Stimulated activated naive CD8-positive, alpha-beta T cell treated with anti-CD3 and anti-CD28 coated beads, Interleukin-15, Interleukin-2, amounts not matched to agents 100 ng/mL and 50 ng/mL, for 24 hours (primary cell): ENCODE data around the gene HSDL1.

Experiments used
- H3K27ac Mint-ChIP-seq: one replicate; pipeline ENCODE4 v1.8.0; 2021; ENCODE audit warnings: mild to moderate bottlenecking, mixed read lengths
- H3K27me3 Mint-ChIP-seq: one replicate; pipeline ENCODE4 v1.8.0; 2021; ENCODE audit warnings: mixed read lengths
- H3K36me3 Mint-ChIP-seq: one replicate; pipeline ENCODE4 v1.8.0; 2021; ENCODE audit warnings: low read depth, mixed read lengths
- H3K4me1 Mint-ChIP-seq: one replicate; pipeline ENCODE4 v1.8.0; 2021; ENCODE audit warnings: low read depth, mixed read lengths
- H3K4me3 Mint-ChIP-seq: one replicate; pipeline ENCODE4 v1.8.0; 2021; ENCODE audit warnings: mild to moderate bottlenecking, mixed read lengths
- H3K9me3 Mint-ChIP-seq: one replicate; pipeline ENCODE4 v1.8.0; 2021; ENCODE audit warnings: mixed read lengths

The HSDL1 gene

GRCh38 chr16:84144859-84145639 lies at the start of gene HSDL1, which contains the start of gene DNAAF1:
Gene HSDL1 (minus strand): TSS chr16:84145177. CDS start chr16:84131321, 13,856 bp downstream.
Gene DNAAF1 (plus strand): TSS chr16:84145308. CDS start chr16:84145441, 133 bp downstream.
- peaks cover 31% of the 10 kb centered on the region for H3K4me1 Mint-ChIP-seq
- H3K27ac Mint-ChIP-seq: peak within 1 kb of the TSS; percentile 82
- no peaks in the 10 kb centered on the region for H3K9me3 Mint-ChIP-seq
- H3K4me3 Mint-ChIP-seq: peak within 1 kb of the TSS; percentile 90
- H3K27me3 Mint-ChIP-seq: peaks cover 12% of the 10 kb centered on the region
- H3K36me3 Mint-ChIP-seq: peaks cover under 1% of the 10 kb centered on the region

- Mint-ChIP-seq H3K4me3 (peak overlapping the region; percentile 70), H3K9me3 (no peaks in the 10 kb centered on the region), H3K36me3 (no peaks in the 10 kb centered on the region), H3K27me3 (no peaks in the 10 kb centered on the region), H3K27ac (peak overlapping the region; percentile 76), H3K4me1 (peaks cover 18% of the 10 kb centered on the region)
Measured at GRCh38 chr16:84194018-84194417, 49.0 kb upstream of the HSDL1 start.

GRCh38 chr16:84193480-84193879 lies 48.5 kb upstream of the HSDL1 start:
- no peaks in the 10 kb centered on the region for H3K36me3 Mint-ChIP-seq
- peak overlapping the region; percentile 70 for H3K4me3 Mint-ChIP-seq
- H3K27me3 Mint-ChIP-seq: no peaks in the 10 kb centered on the region
- H3K27ac Mint-ChIP-seq: peak overlapping the region; percentile 76
- H3K4me1 Mint-ChIP-seq: peaks cover 18% of the 10 kb centered on the region
- H3K9me3 Mint-ChIP-seq: no peaks in the 10 kb centered on the region

DNA sequence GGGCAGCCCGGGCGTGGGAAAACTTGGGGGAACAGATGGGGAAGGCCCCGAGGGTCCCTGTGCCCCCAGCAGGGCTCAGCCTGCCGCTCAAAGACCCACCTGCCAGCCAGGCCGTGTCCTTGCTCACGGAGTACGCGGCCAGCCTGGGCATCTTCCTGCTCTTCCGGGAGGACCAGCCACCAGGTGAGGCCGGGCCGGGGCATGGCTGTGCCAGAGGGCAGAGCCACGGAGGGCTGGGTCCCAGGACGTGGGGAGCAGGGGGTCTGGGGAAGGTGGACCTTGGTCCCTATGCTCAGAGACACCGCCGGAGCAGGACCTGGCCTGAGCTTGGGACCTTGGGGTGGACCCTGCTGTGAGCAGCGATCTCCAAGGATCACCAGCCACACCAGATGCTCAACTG lies 46.5 kb upstream of the HSDL1 start:
- Mint-ChIP-seq H3K4me1 (peaks cover 18% of the 10 kb centered on the region), H3K9me3 (no peaks in the 10 kb centered on the region), H3K36me3 (no peaks in the 10 kb centered on the region), H3K27me3 (no peaks in the 10 kb centered on the region), H3K27ac (no peak overlapping the region), H3K4me3 (no peak overlapping the region)

DNA sequence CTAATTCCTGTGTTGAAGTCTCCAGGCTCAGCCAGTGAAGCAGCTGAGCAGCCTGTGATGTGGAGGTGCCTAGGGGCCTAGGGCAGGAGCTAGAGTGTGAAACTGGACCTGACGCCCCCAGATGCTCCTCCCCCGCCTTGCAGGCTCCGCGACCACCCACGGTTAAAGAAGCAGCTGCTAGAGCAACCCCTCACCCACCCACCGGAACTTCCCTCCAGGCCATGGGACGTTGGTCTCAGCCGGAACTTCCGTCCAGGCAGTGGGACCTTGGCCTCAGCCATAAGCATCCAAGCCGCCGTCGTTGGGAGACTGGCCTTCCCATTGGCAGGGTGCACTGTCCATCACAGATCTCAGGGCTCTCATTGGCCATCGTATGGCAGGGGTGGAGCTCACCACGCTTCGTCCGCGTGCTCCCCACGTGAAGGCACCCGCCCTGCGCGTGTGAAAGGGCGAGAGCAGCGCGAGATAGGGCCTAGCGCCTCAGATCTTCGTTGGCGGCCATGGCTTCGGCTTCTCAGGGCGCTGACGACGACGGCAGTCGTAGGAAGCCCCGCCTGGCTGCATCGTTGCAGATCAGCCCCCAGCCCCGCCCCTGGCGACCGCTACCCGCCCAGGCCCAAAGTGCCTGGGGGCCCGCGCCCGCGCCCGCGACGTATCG lies 45.9 kb upstream of the HSDL1 start, which contains the start of gene ADAD2:
Gene ADAD2 (plus strand): TSS at position 427 of the 658 bp plus-strand sequence. CDS start 74 bp downstream, at position 501.
- H3K4me1 Mint-ChIP-seq: peaks cover 22% of the 10 kb centered on the region
- H3K27ac Mint-ChIP-seq: no peak within 1 kb of the TSS
- no peaks in the 10 kb centered on the region for H3K9me3 Mint-ChIP-seq
- no peaks in the 10 kb centered on the region for H3K27me3 Mint-ChIP-seq
- H3K36me3 Mint-ChIP-seq: no peaks in the 10 kb centered on the region
- no peak within 1 kb of the TSS for H3K4me3 Mint-ChIP-seq

- H3K27me3 Mint-ChIP-seq: no peaks in the 10 kb centered on the region
- H3K4me1 Mint-ChIP-seq: peaks cover 19% of the 10 kb centered on the region
- H3K36me3 Mint-ChIP-seq: peaks cover 27% of the 10 kb centered on the region
- peak within 1 kb of the TSS; percentile 94 for H3K4me3 Mint-ChIP-seq
- no peaks in the 10 kb centered on the region for H3K9me3 Mint-ChIP-seq
- peak within 1 kb of the TSS; percentile 83 for H3K27ac Mint-ChIP-seq
Measured at GRCh38 chr16:84186685-84187437, 41.9 kb upstream of the HSDL1 start, which contains the start of gene TAF1C. Gene TAF1C (minus strand): TSS chr16:84187057. CDS start chr16:84184988, 2,069 bp downstream.

DNA sequence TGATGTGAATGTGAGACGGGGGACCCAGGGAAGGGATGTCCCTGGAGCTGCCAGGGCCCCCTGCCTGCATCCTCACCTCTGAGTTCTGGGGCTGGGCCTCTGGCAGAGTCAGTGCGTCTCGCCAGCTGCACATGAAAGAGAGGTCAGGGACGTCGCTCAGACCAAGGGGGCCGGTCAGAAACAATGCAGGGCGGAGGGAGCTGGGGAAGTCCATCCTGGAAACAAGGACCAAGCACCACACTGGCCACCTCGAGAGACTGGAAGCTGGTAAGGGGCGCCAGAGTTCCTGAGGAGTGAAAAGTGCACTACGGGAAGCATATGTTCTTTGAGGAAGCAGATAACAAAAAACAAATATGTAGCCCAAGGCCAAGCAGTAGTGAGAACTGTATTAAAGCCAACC lies 39.8 kb upstream of the HSDL1 start:
- Mint-ChIP-seq H3K36me3 (peaks cover 27% of the 10 kb centered on the region), H3K27me3 (no peaks in the 10 kb centered on the region), H3K4me1 (peaks cover 19% of the 10 kb centered on the region), H3K9me3 (no peaks in the 10 kb centered on the region), H3K4me3 (peak overlapping the region; percentile 94), H3K27ac (peak overlapping the region; percentile 60)

DNA sequence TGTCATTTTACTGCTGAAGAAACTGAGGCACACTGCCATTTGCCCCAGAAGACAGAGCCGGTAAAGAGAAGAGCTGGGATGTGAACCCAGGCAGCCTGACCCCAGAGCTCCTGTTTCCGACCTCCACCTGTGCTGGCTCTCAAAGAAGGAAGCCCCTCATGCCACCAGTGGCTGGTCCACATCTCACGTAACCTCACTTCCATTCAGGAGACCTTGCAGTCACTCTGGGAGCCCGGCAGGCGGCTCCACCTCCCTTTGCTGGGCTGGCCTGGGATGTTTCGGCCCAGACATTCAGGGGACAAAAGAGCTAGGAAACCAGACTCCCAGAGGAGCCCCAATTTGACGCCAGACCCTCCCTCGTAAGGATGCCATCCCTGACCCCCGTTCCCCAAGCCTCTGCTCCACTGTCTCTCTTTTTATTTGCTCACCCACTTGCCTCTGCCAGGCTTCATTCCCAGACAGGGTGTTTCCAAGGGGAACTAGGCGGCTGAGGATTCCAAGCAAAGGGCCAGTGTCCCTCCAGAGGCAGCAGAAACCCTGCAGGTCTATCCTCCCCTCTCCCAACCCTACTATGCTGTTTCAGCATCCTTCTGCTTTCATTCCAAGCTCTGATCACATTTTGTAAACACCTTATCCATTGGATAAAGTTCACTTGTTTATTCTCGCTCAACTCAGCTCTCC lies 39.1 kb upstream of the HSDL1 start:
- peak overlapping the region; percentile 21 for H3K27ac Mint-ChIP-seq
- H3K36me3 Mint-ChIP-seq: peaks cover 27% of the 10 kb centered on the region
- peaks cover 19% of the 10 kb centered on the region for H3K4me1 Mint-ChIP-seq
- H3K4me3 Mint-ChIP-seq: peak overlapping the region; percentile 14
- H3K9me3 Mint-ChIP-seq: no peaks in the 10 kb centered on the region
- no peaks in the 10 kb centered on the region for H3K27me3 Mint-ChIP-seq

GRCh38 chr16:84183572-84183875 lies 38.5 kb upstream of the HSDL1 start:
- no peak overlapping the region for H3K4me3 Mint-ChIP-seq
- H3K9me3 Mint-ChIP-seq: no peaks in the 10 kb centered on the region
- H3K27ac Mint-ChIP-seq: no peak overlapping the region
- H3K4me1 Mint-ChIP-seq: peaks cover 19% of the 10 kb centered on the region
- H3K36me3 Mint-ChIP-seq: peaks cover 27% of the 10 kb centered on the region
- no peaks in the 10 kb centered on the region for H3K27me3 Mint-ChIP-seq

GRCh38 chr16:84182680-84183571 lies 37.9 kb upstream of the HSDL1 start:
- Mint-ChIP-seq H3K36me3 (peaks cover 31% of the 10 kb centered on the region), H3K27me3 (no peaks in the 10 kb centered on the region), H3K27ac (no peak overlapping the region), H3K4me3 (no peak overlapping the region), H3K9me3 (no peaks in the 10 kb centered on the region), H3K4me1 (peaks cover 24% of the 10 kb centered on the region)

GRCh38 chr16:84182104-84182503 lies 37.1 kb upstream of the HSDL1 start:
- peaks cover 35% of the 10 kb centered on the region for H3K36me3 Mint-ChIP-seq
- no peaks in the 10 kb centered on the region for H3K9me3 Mint-ChIP-seq
- H3K4me1 Mint-ChIP-seq: peaks cover 28% of the 10 kb centered on the region
- no peaks in the 10 kb centered on the region for H3K27me3 Mint-ChIP-seq
- H3K4me3 Mint-ChIP-seq: no peak overlapping the region
- no peak overlapping the region for H3K27ac Mint-ChIP-seq

GRCh38 chr16:84181144-84181915 lies 36.4 kb upstream of the HSDL1 start:
- Mint-ChIP-seq H3K9me3 (no peaks in the 10 kb centered on the region), H3K27me3 (no peaks in the 10 kb centered on the region), H3K36me3 (peaks cover 35% of the 10 kb centered on the region), H3K4me1 (peaks cover 28% of the 10 kb centered on the region), H3K4me3 (no peak overlapping the region), H3K27ac (no peak overlapping the region)

DNA sequence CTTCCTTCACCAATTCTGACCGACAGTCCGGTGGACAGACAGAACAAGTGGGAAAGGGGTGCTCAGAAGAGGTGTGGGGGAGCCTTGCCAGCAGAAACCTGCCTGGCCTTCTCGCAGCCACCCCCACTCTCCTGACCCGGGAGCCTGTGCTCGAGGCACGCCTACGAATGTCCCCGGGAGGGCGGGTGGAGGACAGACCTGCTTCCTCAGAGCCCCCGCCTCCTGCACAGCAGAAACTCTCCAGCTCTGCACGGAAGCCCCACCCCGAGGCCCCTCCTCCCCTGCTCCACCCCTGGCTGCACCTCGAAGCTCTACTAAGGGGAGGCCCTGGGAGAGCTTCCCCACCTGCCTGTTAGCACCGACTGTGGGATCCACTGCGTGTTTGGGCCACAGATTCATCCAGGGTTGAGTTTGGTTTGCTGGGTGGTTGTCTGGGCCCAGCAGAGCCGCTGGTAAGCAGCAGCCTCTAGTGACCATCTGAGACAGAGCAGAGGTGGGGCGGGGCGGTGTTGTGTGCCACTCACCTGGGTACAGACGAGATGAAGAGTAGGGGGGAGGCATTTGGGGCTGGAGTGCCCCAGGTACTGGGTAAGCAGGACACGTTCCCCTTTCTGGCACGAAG lies 35.7 kb upstream of the HSDL1 start:
- Mint-ChIP-seq H3K4me1 (peaks cover 22% of the 10 kb centered on the region), H3K4me3 (no peak overlapping the region), H3K9me3 (no peaks in the 10 kb centered on the region), H3K36me3 (peaks cover 35% of the 10 kb centered on the region), H3K27me3 (no peaks in the 10 kb centered on the region), H3K27ac (no peak overlapping the region)
